DMS114 treated with DMSO at 0.1 percent for 48 hours (cell line): Measurements from ENCODE around the gene SYT9.
"Not testable (repeated sequence)": the region's sequence is repeated elsewhere in the genome, so short reads cannot be mapped to it uniquely, and the experiment has no call there.

ENCODE experiments used
- DNase-seq: peaks from one replicate; lab custom pipeline; 2025; ENCODE audit not compliant: unreplicated experiment; lab: John Stamatoyannopoulos, UW

Gene SYT9

DNA sequence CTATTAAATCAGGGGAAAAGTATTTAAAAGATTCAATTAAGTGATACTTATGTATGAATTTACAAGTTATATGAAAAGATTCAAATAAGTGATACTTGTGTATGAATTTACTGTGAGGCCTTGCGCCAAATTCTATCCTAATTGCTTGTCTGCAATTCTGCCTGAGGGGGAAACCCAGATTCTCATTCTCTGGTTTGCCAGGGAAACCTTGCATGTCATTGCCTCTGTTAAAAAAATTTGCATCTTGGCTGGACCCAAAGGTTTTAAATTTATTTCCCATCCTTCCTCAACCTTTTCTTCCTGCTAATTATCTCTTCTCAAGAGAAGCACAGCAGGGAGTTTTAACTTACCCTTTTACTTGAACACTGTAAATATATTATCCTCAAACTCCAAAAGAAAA is 247.4 kb downstream of the SYT9 start:
- DNase-seq, result no peak

GRCh38 chr11:7500251-7500650 is 248.5 kb downstream of the SYT9 start:
- no peak for DNase-seq

DNA sequence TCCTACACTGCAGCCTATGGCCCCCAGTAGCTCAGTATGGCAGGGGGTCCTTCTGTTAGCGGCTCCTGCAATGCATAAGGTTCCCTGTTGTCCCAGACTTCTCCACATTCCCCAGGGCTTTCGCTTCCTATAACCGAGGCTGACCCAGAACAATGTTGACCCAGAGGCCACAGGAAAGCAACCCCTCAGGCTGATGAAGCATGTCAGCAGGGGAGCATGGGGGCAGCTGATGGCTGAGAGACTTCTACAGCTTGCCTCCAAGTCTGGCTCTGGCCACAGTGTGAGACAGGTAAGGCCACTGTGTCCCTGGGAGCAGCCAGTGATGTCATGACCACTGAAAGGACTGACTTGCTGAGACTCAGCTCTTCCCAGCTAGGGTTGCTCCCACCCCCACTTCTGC is 249.5 kb downstream of the SYT9 start:
- no peak for DNase-seq

- no peak for DNase-seq
These were observed 250.2 kb downstream of the SYT9 start for GRCh38 chr11:7501894-7502293.

GRCh38 chr11:7506243-7506642 is 254.5 kb downstream of the SYT9 start:
- no peak for DNase-seq

DNA sequence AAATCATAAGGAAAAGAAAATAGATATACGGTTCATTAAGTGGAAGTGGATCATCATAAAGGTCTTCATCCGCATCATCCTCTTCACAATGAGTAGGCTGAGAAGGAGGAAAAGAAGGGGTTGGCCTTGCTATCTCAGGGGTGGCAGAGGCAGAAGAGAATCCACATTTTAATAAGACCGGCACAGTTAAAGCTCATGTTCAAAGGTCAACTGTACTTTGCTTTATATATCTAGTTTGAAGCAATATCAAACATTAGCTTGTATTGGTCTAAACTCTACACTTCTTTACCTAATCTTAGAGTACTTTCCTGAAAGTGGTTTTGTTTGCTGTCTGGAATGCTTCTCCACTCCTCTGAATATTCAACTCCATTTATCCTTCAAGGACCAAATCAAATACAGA is 256.4 kb downstream of the SYT9 start:
- DNase-seq, result no peak

- no peak for DNase-seq
These were observed 258.3 kb downstream of the SYT9 start for GRCh38 chr11:7509966-7510365.

GRCh38 chr11:7511401-7511800 is 259.7 kb downstream of the SYT9 start:
- DNase-seq, result no peak

- no peak for DNase-seq
These were observed 261.0 kb downstream of the SYT9 start for GRCh38 chr11:7512525-7513233.

GRCh38 chr11:7513234-7514098 is 261.8 kb downstream of the SYT9 start, which contains the start of gene PPFIBP2:
Gene PPFIBP2, plus strand, starts transcription at chr11:7513999. Its CDS starts 35,477 bp downstream, at chr11:7549476.
- peak; percentile 43 for DNase-seq

DNA sequence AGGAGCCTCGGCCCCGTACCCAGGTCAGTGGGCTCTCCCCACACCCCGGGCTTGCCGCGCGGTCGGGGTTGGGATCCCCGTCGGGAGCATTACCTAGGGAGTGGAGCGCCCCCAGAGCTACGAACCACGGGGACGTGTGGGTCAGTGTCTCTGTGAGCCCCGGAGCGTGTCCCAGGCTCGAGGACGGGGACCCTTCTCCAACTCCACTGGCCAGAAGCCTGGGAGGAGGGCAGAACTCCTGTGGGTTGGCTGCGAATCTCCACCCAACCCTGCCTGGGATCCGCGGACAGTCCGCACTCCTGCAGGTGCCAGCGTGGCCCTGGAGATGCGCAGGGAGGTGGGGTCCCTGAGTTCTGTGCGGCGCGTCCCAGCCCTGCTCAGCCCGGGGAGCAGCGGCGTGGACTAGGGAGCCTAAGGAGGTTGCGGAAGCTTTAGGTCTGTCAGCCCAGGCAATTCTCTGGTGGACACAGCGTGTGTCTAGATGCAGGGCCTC is 262.4 kb downstream of the SYT9 start:
- no peak for DNase-seq

DNA sequence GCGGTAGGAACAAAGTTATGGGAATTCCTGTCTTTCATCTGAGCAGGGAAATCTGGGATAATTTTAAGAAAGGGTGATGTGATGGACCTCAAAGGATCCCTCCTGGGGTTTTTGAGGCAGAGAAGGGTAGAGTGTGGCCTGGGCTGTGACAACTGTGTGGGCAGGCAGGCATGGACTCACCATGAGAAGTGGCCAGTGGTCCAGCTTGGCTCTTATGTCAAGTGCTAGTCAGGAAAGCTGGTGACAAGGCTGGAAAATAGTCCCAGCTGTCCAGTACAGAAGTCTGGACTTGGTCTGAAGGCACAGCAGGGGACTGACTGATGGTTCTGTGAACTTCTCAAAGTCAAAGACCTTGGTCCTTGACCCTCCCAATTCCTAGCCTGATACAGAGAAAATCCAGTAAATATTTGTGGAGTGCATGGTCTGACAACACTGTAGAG is 263.8 kb downstream of the SYT9 start:
- no peak for DNase-seq

- DNase-seq, result no peak
These were observed 264.8 kb downstream of the SYT9 start for GRCh38 chr11:7516475-7516874.

- not testable (repeated sequence) for DNase-seq
These were observed 266.0 kb downstream of the SYT9 start for GRCh38 chr11:7517743-7518142.
